ENCODE results near the gene RPS6KA2.

The RPS6KA2 gene

GRCh38 chr6:166471797-166472260 lies 155.2 kb downstream of the RPS6KA2 start:
- in situ Hi-C loops (cut with HindIII; ENCODE audit: low pct_ligation_motif_present, low pct_unique_long_range_greater_than_20kb, low sequenced_read_pairs), result no loop called here

GRCh38 chr6:166470863-166471410 lies 156.1 kb downstream of the RPS6KA2 start:
- no peak for DNase-seq
- in situ Hi-C loops (cut with HindIII; ENCODE audit: low pct_ligation_motif_present, low pct_unique_long_range_greater_than_20kb, low sequenced_read_pairs), result no loop called here

More at GRCh38 chr6:166471797-166472260, 155.2 kb downstream of the RPS6KA2 start:
- DNase-seq, result no peak

GRCh38 chr6:166470029-166470862 lies 156.8 kb downstream of the RPS6KA2 start:
- no peak for DNase-seq
- in situ Hi-C loops (cut with HindIII; ENCODE audit: low pct_ligation_motif_present, low pct_unique_long_range_greater_than_20kb, low sequenced_read_pairs), result no loop called here

GRCh38 chr6:166469426-166469961 lies 157.6 kb downstream of the RPS6KA2 start:
- in situ Hi-C loops (cut with HindIII; ENCODE audit: low pct_ligation_motif_present, low pct_unique_long_range_greater_than_20kb, low sequenced_read_pairs), result no loop called here
- DNase-seq, result no peak

GRCh38 chr6:166467436-166468000 lies 159.5 kb downstream of the RPS6KA2 start:
- in situ Hi-C loops (cut with HindIII; ENCODE audit: low pct_ligation_motif_present, low pct_unique_long_range_greater_than_20kb, low sequenced_read_pairs), result no loop called here
- DNase-seq, result no peak

GRCh38 chr6:166466178-166467122 lies 160.6 kb downstream of the RPS6KA2 start:
- peak; percentile 8 for DNase-seq

GRCh38 chr6:166465671-166466087 lies 161.4 kb downstream of the RPS6KA2 start:
- in situ Hi-C loops (cut with HindIII; ENCODE audit: low pct_ligation_motif_present, low pct_unique_long_range_greater_than_20kb, low sequenced_read_pairs), result no loop called here
- no peak for DNase-seq

More at GRCh38 chr6:166466178-166467122, 160.6 kb downstream of the RPS6KA2 start:
- in situ Hi-C loops (cut with HindIII; ENCODE audit: low pct_ligation_motif_present, low pct_unique_long_range_greater_than_20kb, low sequenced_read_pairs), result no loop called here

GRCh38 chr6:166465003-166465399 lies 162.1 kb downstream of the RPS6KA2 start:
- in situ Hi-C loops (cut with HindIII; ENCODE audit: low pct_ligation_motif_present, low pct_unique_long_range_greater_than_20kb, low sequenced_read_pairs), result no loop called here
- DNase-seq, result no peak

GRCh38 chr6:166464068-166465002 lies 162.7 kb downstream of the RPS6KA2 start:
- in situ Hi-C loops (cut with HindIII; ENCODE audit: low pct_ligation_motif_present, low pct_unique_long_range_greater_than_20kb, low sequenced_read_pairs), result no loop called here
- no peak for DNase-seq

- in situ Hi-C loops (cut with HindIII; ENCODE audit: low pct_ligation_motif_present, low pct_unique_long_range_greater_than_20kb, low sequenced_read_pairs), result no loop called here
- no peak for DNase-seq
These were observed 163.5 kb downstream of the RPS6KA2 start for GRCh38 chr6:166463359-166464067.

GRCh38 chr6:166462461-166463135 lies 164.5 kb downstream of the RPS6KA2 start:
- in situ Hi-C loops (cut with HindIII; ENCODE audit: low pct_ligation_motif_present, low pct_unique_long_range_greater_than_20kb, low sequenced_read_pairs), result no loop called here
- DNase-seq, result no peak

GRCh38 chr6:166461821-166462460 lies 165.1 kb downstream of the RPS6KA2 start:
- in situ Hi-C loops (cut with HindIII; ENCODE audit: low pct_ligation_motif_present, low pct_unique_long_range_greater_than_20kb, low sequenced_read_pairs), result no loop called here
- DNase-seq, result no peak

GRCh38 chr6:166460473-166461437 lies 166.3 kb downstream of the RPS6KA2 start:
- in situ Hi-C loops (cut with HindIII; ENCODE audit: low pct_ligation_motif_present, low pct_unique_long_range_greater_than_20kb, low sequenced_read_pairs), result no loop called here
- no peak for DNase-seq

GRCh38 chr6:166459906-166460305 lies 167.1 kb downstream of the RPS6KA2 start:
- DNase-seq, result no peak
- in situ Hi-C loops (cut with HindIII; ENCODE audit: low pct_ligation_motif_present, low pct_unique_long_range_greater_than_20kb, low sequenced_read_pairs), result no loop called here

- in situ Hi-C loops (cut with HindIII; ENCODE audit: low pct_ligation_motif_present, low pct_unique_long_range_greater_than_20kb, low sequenced_read_pairs), result no loop called here
- no peak for DNase-seq
These were observed 167.8 kb downstream of the RPS6KA2 start for GRCh38 chr6:166459272-166459671.
